ENCODE results near the gene C15orf61. TPM values are rescaled to one million over a fixed set of nuclear protein-coding genes. Genes with fewer than 3 reads are reported as not detected.

Gene C15orf61
- total and polyA plus RNA-seq, 2 of the 13 experiments (the other 11 are each of a cell fraction or from before 2014, with no cell fraction given): 2.1 to 6.6 TPM

DNA sequence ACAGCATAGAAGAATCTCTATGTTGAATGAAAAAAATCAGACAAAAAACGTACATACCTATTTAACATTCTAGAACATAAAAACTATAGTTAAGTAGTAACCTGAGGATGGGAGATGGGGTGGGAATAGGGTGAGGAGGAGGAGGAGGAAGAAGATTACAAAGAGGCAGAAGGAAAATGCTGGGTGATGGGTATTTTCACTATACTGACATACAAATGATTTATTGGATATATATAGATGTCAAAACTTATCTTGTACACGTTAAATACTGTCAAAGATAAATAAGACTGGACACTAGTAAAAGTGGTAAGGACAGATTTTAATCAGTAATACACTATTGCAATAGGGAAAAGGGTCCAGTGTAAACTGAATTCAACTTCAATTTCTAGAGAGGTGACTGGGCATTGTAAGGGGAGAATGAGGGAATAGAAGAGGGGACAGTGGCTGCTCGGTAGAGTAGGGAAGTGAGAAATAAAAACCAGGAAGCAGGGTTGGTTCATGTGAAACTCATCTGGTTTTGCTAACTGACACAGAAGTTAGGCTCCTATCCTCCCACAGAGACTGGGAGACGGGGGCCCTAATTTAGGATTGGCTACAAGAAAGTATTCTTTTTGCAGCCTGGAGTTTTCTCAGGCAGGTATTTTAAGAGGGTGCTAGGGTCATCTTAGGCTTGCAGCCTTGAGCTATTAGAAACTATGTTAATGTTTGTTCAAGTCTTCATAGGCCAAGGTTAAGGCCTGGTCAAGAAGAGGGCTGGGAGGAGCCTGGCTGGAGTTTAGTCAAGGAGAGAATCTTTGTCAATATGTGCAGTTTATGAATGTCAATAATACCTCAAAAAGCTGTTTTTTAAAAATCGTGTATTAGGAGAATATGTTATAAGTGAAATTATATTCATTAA, 15.0 kb upstream of the C15orf61 start:
- no TSS peak for BruUV-seq (replicated peaks)

More for the DNA sequence above, 15.0 kb upstream of the C15orf61 start:
- 70% methylated on average over 5 of the region's 5 CpGs for WGBS (ENCODE audit: low lambda C conversion rate)
- ATAC-seq: no peak
- Histone ChIP-seq H3K27ac (ENCODE audit: extremely low read length, insufficient read depth, low read length) (no peak overlapping the region), H3K4me1 (ENCODE audit: insufficient read depth, low read length) (0 out of 2 replicates have a peak, but pooled peaks cover 5% of the 10 kb centered on the region), H3K27me3 (ENCODE audit: control insufficient read depth in 1 of 2, insufficient read depth in 2 of 2, low read length in 2 of 2) (no peaks in the 10 kb centered on the region), H3K4me3 (replicated peaks in 1 of 3; ENCODE audit: insufficient read depth in 1 of 3, low read depth in 2 of 3, low read length in 3 of 3) (no peak overlapping the region), H3K9me3 (ENCODE audit: low read length) (no peaks in the 10 kb centered on the region), H3K79me2 (ENCODE audit: insufficient read depth, low read length) (no peaks in the 10 kb centered on the region), H3K9ac (ENCODE audit: insufficient read depth, low read depth, low read length) (no peak overlapping the region), H4K20me1 (ENCODE audit: insufficient read depth, low read length) (no peaks in the 10 kb centered on the region), H3K36me3 (replicated peaks in 1 of 2; ENCODE audit: control insufficient read depth in 1 of 2, insufficient read depth in 2 of 2, low read length in 2 of 2) (no peaks in the 10 kb centered on the region; a peak in 1 of 5 replicates), H2AFZ (ENCODE audit: low read length) (no peak overlapping the region), H3K4me2 (ENCODE audit: low read depth, low read length) (no peak overlapping the region)
- DNase-seq (ENCODE audit: low spot score): no peak
- no peak for TF ChIP-seq ZNF138 (CRISPR knock-in tag; IDR thresholded peaks at IDR 0.05; ENCODE audit: low read depth)
- TF ChIP-seq, protein P1, sequence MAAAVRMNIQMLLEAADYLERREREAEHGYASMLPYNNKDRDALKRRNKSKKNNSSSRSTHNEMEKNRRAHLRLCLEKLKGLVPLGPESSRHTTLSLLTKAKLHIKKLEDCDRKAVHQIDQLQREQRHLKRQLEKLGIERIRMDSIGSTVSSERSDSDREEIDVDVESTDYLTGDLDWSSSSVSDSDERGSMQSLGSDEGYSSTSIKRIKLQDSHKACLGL (CRISPR knock-in tag; IDR thresholded peaks at IDR 0.05): no peak
- TF ChIP-seq, protein P2, sequence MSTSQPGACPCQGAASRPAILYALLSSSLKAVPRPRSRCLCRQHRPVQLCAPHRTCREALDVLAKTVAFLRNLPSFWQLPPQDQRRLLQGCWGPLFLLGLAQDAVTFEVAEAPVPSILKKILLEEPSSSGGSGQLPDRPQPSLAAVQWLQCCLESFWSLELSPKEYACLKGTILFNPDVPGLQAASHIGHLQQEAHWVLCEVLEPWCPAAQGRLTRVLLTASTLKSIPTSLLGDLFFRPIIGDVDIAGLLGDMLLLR (CRISPR knock-in tag; IDR thresholded peaks at IDR 0.05): no peak
- no peak for TF ChIP-seq ZNF484 (CRISPR knock-in tag; IDR thresholded peaks at IDR 0.05; ENCODE audit: borderline replicate concordance, low read depth)
- TF ChIP-seq MTA1 (CRISPR knock-in tag; IDR thresholded peaks at IDR 0.05; ENCODE audit: borderline replicate concordance): no peak
- no peak for TF ChIP-seq ZNF850 (CRISPR knock-in tag; conservative IDR thresholded peaks at IDR 0.05)
- no peak for TF ChIP-seq ZNF124 (CRISPR knock-in tag; IDR thresholded peaks at IDR 0.05)
- TF ChIP-seq HOXA7 (CRISPR knock-in tag; IDR thresholded peaks at IDR 0.05): no peak
- TF ChIP-seq MED1 (CRISPR knock-in tag; IDR thresholded peaks at IDR 0.05): no peak
- TF ChIP-seq, protein P3, sequence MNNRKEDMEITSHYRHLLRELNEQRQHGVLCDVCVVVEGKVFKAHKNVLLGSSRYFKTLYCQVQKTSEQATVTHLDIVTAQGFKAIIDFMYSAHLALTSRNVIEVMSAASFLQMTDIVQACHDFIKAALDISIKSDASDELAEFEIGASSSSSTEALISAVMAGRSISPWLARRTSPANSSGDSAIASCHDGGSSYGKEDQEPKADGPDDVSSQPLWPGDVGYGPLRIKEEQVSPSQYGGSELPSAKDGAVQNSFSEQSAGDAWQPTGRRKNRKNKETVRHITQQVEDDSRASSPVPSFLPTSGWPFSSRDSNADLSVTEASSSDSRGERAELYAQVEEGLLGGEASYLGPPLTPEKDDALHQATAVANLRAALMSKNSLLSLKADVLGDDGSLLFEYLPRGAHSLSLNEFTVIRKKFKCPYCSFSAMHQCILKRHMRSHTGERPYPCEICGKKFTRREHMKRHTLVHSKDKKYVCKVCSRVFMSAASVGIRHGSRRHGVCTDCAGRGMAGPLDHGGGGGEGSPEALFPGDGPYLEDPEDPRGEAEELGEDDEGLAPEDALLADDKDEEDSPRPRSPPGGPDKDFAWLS (CRISPR knock-in tag; IDR thresholded peaks at IDR 0.05; ENCODE audit: borderline replicate concordance): no peak
- no peak for TF ChIP-seq KDM3A (CRISPR knock-in tag; IDR thresholded peaks at IDR 0.05; ENCODE audit: low read depth)
- no peak for TF ChIP-seq GZF1 (CRISPR knock-in tag; IDR thresholded peaks at IDR 0.05)
- intact Hi-C loops (cut with micrococcal nuclease; ENCODE audit: unreplicated experiment): no loop called here
- in situ Hi-C loops (cut with HindIII; ENCODE audit: extremely low pct_ligation_motif_present, low pct_unique_long_range_greater_than_20kb): no loop called here
- CTCF ChIA-PET (ENCODE audit: low intra/inter-chr PET ratio, low total read pairs): no interaction called here
- POLR2A ChIA-PET: interaction anchor here (1.4 kb wide), 1 partner anchor 15 kb away, joined by 4 read pairs; the partner anchor contains the start of gene C15orf61
- no peak for FAIRE-seq
